RWPE2 (cell line): Measurements from ENCODE around the gene AP2A1.

ENCODE experiments used
- ATAC-seq: fragments of 200-7000 bp; cut with Tn5 transposase; 3 replicates; pipeline ENCODE4 v1.9.1; 2021; ENCODE audit warnings: low read depth
- DNase-seq: peaks from one replicate; pipeline ENCODE4 v3.0.0-alpha.2; 2020; ENCODE audit warnings: low spot score
- H3K27ac ChIP-seq: fragments of 450-650 bp; 2 replicates; pipeline ENCODE4 v1.5.1; 2017; ENCODE audit warnings: mild to moderate bottlenecking; ENCODE audit not compliant: poor library complexity, severe bottlenecking
- H3K27me3 ChIP-seq: fragments of 250-450 bp; sonication (Bioruptor Pico); 2 replicates; pipeline ENCODE4 v1.5.1; 2021; ENCODE audit warnings: mild to moderate bottlenecking, moderate library complexity; ENCODE audit not compliant: insufficient read depth, poor library complexity, severe bottlenecking
- H3K36me3 ChIP-seq: fragments of 250-450 bp; sonication (Bioruptor Pico); 2 replicates; pipeline ENCODE4 v1.5.1; 2020; ENCODE audit warnings: low read depth, mild to moderate bottlenecking, moderate library complexity
- H3K4me1 ChIP-seq: fragments of 250-450 bp; sonication (Bioruptor Pico); 2 replicates; pipeline ENCODE4 v1.5.1; 2021; ENCODE audit warnings: mild to moderate bottlenecking, moderate library complexity; ENCODE audit not compliant: insufficient read depth, poor library complexity, severe bottlenecking
- H3K4me3 ChIP-seq: fragments of 250-450 bp; sonication (Bioruptor Pico); 2 replicates; pipeline ENCODE4 v1.5.1; 2021; ENCODE audit warnings: mild to moderate bottlenecking, moderate library complexity; ENCODE audit not compliant: severe bottlenecking
- H3K9me3 ChIP-seq: fragments of 250-450 bp; sonication (Bioruptor Pico); 2 replicates; pipeline ENCODE4 v1.5.1; 2021; ENCODE audit warnings: mild to moderate bottlenecking, moderate library complexity; ENCODE audit not compliant: severe bottlenecking
- TF ChIP-seq, protein P1 (sequence below): fragments of 450-650 bp; IDR thresholded peaks from one replicate; pipeline ENCODE4 v1.5.1; 2017; ENCODE audit warnings: mild to moderate bottlenecking, moderate library complexity; ENCODE audit not compliant: poor library complexity, severe bottlenecking

AP2A1 gene

DNA sequence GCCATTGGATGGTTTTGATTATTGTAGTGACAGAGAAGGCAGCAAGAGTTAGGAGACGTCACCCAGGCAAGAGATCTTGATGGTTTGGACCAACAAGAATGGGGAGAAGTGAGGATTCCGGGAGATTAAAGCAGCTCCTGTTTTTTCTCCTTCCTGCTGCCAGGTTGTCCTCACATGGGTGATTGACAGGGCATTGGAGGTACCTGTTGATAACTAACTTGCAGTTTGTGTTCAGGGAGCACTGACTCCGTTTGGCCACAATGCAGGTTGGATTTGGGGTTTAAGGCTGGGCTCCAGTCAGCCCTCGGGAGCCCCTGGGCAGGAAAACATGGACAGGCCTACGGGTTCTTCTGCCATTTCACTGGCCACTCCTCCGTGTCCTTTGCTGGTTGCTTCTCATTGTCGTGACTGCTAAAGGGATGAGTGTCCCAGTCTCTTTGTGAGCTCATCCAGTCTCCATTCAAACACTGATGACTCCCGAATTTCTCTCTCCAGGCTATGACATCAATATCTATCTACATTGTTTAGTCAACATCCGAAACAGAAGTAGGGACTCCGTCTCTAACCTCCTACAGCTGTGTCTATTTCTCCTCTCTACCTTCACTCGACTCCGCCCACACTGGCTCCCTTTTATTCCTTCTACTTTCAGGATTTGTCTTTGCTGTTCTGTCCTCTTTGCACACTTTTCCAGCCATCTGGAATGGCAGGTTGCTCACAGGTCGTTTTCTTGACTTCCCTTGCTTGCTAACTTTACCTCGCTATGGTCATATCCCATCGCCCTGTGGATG, 82.8 kb downstream of the AP2A1 start:
- TF ChIP-seq, protein P1, sequence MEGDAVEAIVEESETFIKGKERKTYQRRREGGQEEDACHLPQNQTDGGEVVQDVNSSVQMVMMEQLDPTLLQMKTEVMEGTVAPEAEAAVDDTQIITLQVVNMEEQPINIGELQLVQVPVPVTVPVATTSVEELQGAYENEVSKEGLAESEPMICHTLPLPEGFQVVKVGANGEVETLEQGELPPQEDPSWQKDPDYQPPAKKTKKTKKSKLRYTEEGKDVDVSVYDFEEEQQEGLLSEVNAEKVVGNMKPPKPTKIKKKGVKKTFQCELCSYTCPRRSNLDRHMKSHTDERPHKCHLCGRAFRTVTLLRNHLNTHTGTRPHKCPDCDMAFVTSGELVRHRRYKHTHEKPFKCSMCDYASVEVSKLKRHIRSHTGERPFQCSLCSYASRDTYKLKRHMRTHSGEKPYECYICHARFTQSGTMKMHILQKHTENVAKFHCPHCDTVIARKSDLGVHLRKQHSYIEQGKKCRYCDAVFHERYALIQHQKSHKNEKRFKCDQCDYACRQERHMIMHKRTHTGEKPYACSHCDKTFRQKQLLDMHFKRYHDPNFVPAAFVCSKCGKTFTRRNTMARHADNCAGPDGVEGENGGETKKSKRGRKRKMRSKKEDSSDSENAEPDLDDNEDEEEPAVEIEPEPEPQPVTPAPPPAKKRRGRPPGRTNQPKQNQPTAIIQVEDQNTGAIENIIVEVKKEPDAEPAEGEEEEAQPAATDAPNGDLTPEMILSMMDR, result no peak
- Histone ChIP-seq H3K4me1 (peaks cover 21% of the 10 kb centered on the region), H3K27me3 (no peaks in the 10 kb centered on the region), H3K4me3 (no peak overlapping the region), H3K9me3 (no peaks in the 10 kb centered on the region), H3K36me3 (peaks cover 4% of the 10 kb centered on the region), H3K27ac (peak overlapping the region; percentile 85)
- no peak for ATAC-seq
- no peak for DNase-seq

DNA sequence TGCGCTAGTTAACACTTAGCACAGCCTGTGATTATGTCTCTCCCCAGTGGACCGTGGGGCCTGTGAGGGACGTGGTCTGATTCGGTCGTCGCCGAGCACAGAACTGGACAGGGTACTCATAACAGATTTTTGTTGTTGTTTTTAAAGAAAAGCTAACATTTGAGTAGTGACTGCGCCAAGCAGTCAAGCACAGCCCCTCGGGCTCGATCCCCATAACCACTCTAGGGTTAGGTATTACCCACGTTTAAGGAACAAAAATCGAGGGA, 83.4 kb downstream of the AP2A1 start:
- H3K36me3 ChIP-seq, result peaks cover 9% of the 10 kb centered on the region
- peak overlapping the region; percentile 85 for H3K27ac ChIP-seq
- H3K27me3 ChIP-seq, result no peaks in the 10 kb centered on the region
- peak overlapping the region; percentile 100 for H3K4me3 ChIP-seq
- ATAC-seq, result no peak
- H3K4me1 ChIP-seq, result peaks cover 21% of the 10 kb centered on the region
- DNase-seq, result no peak
- TF ChIP-seq, protein P1, result no peak
- H3K9me3 ChIP-seq, result no peaks in the 10 kb centered on the region

DNA sequence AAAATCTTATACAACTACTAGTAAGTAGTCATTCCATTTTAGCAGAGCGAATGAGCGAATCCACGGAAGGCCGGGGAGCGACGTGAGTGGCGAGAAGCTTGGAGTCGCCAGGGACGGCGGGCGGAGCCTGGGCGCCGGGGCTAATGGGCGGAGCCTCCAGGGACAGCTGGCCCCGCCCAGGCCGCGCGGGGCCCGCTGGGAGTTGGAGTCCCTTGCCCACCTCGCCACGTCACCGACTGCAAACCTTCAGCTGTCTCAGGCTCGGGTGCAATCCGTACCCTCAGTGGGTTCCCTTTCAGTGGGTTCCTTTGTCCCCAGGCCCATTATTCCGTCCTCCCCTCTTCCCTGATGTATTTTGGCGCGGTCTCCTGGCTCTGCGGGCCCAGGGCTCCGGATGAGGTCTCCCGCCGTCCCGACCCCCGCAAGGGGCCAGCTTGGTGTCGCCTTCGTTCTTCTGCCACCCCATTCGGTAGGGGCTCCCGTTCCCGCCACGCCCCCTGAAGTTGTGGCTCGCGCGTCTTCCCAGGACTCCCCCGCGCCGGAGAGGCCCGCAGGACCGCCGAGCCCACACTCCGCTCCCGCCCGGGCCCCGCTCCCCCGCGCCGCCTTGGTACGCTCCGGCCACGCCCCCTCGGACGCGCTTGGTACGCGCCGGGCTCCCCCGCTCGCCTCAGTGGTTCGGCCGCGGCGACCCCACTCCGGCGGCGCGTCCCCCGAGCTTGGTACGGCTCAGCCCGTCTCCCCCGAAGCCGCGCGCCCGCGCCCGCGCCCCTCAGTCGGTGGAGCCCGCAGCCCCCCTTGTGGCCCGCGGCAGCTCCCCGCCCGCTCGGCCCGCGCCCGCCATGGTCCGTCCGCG, 83.9 kb downstream of the AP2A1 start, which contains the start of gene PTOV1:
Gene PTOV1, plus strand, starts transcription at position 673 of the 856 bp plus-strand sequence.
- ATAC-seq (peak; percentile 74), DNase-seq (peak; percentile 93)
- Histone ChIP-seq H3K27ac (peak within 1 kb of the TSS; percentile 85), H3K36me3 (peaks cover 11% of the 10 kb centered on the region), H3K4me3 (peak within 1 kb of the TSS; percentile 100), H3K4me1 (peaks cover 21% of the 10 kb centered on the region), H3K9me3 (no peaks in the 10 kb centered on the region), H3K27me3 (no peaks in the 10 kb centered on the region)
- TF ChIP-seq, protein P1, result no peak

DNA sequence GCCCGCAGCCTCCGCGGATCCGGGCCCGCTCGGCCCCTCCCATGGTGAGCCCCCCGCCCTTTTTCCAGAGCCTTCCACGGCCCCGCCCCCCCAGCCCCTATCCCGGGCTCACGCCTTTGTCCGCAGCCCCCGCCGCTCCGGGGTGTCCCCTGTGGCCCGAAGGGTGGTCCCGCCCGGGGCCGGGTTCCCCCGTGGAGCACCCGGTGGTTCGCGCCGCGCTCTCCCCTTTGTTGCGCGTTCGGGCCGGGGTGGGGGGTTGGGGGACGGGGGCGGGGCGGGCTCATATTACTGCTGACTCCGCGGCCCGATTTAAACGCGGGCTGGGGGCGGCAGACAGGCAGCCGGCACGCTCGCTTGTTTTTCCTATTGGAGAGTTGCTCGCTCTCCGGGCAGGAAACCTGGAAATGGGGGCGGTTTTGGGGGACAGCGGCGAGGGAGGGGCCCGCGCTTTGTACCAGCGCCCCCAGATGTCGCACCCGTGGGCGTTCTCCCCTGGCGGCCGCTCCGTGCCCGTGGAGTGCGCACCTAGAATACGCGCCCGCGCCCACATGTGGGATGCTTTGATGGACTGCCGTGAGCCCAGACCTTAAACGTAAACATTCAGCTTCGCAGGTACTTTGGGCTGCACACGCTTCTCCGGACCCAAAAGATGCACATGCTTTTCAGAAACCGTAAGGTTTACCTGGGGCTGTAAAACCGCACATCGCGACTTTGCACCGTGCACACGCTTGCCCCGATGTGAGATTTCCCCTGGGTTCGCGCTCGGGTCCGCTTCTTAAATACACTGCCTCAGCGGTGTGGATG, 84.9 kb downstream of the AP2A1 start:
- peak overlapping the region; percentile 85 for H3K27ac ChIP-seq

More for the DNA sequence above, 84.9 kb downstream of the AP2A1 start:
- ATAC-seq (no peak), DNase-seq (no peak)
- peaks cover 21% of the 10 kb centered on the region for H3K4me1 ChIP-seq
- peaks cover 14% of the 10 kb centered on the region for H3K36me3 ChIP-seq
- peak overlapping the region; percentile 100 for H3K4me3 ChIP-seq
- no peaks in the 10 kb centered on the region for H3K27me3 ChIP-seq
- H3K9me3 ChIP-seq, result no peaks in the 10 kb centered on the region
- TF ChIP-seq, protein P1, result no peak
